Psoas muscle (tissue), 8 donors: Measurements from ENCODE around the gene HAUS8. TPM values are rescaled to one million over a fixed set of nuclear protein-coding genes. Genes with fewer than 3 reads are reported as not detected.

Experiments used
- ATAC-seq, 4 donors: fragments of 200-7000 bp; cut with Tn5 transposase; one replicate each; pipeline ENCODE4 v1.9.1; 2020; ENCODE audit warnings: moderate library complexity in 3 of 4, mild to moderate bottlenecking in 2 of 4
- DNase-seq, 2 donors: peaks; one replicate each; pipeline ENCODE4 v3.0.0-alpha.2; 2020
- H3K27ac ChIP-seq: fragments of 200-600 bp; one replicate; pipeline ENCODE4 v1.8.0; 2022
- H3K27me3 ChIP-seq, 3 donors: fragments of 200-600 bp in 1 of 3; one replicate each; pipeline versions ENCODE4 v1.6.1 to v1.8.0; 2013 to 2022; ENCODE audit warnings: low read length in 2 of 3, mild to moderate bottlenecking in 2 of 3, moderate library complexity in 1 of 3; ENCODE audit not compliant: insufficient read depth in 3 of 3
- H3K36me3 ChIP-seq, 2 donors: fragments of 200-600 bp in 1 of 2; one replicate each; pipeline versions ENCODE4 v1.6.1 to v1.8.0; 2013 to 2022; ENCODE audit warnings: low read depth in 1 of 2, mild to moderate bottlenecking in 1 of 2, moderate library complexity in 1 of 2; ENCODE audit not compliant: insufficient read depth in 1 of 2
- H3K4me1 ChIP-seq: fragments of 200-600 bp; one replicate; pipeline ENCODE4 v1.8.0; 2022
- H3K4me3 ChIP-seq: fragments of 200-600 bp; one replicate; pipeline ENCODE4 v1.8.0; 2022; ENCODE audit warnings: mild to moderate bottlenecking
- H3K9me3 ChIP-seq: fragments of 200-600 bp; one replicate; pipeline ENCODE4 v1.8.0; 2022
- CTCF ChIP-seq: fragments of 200-600 bp; IDR thresholded peaks from one replicate; pipeline ENCODE4 v1.8.0; 2022; ENCODE audit warnings: antibody characterized with exemption
- WGBS, 3 donors: extraction: QIAGEN DNeasy Blood & Tissue Kit; methylation state at CpG; one replicate each; pipeline versions ENCODE4 v1.1.6 to v1.1.7; 2013; 5-methylcytosine and 5-hydroxymethylcytosine counted together
- intact Hi-C, 2 donors: fragments of 100-400 bp; cut with DNase I; formaldehyde crosslinking; loops; one replicate each; pipeline versions ENCODE4 v1.11.0 to v1.14.2; 2022
- polyA plus RNA-seq, 3 donors: library from polyadenylated mRNA; stranded (reverse); fragments of 200-250 nt; gene quantifications; one replicate each; pipeline ENCODE4 v1.2.3, GENCODE V29; 2013
- total RNA-seq, 4 donors: library from RNA; stranded (reverse); fragmentation: NEBNext Ultra II Directional in 2 of 4; extraction: Animal tissue kit (Norgen Biotek cat#: 25700) in 2 of 4; gene quantifications; one replicate each; pipeline versions ENCODE4 v1.2.1 to v1.2.4, GENCODE V29; 2021 to 2023
- donor health status: healthy with polysubstance abuse.
- donor health status: DM: no; HTN: no; CAD: no; lungs with moderate emphysema.
- donor health status: Bipolar disorder and iron deficiency.
- donor health status: healthy.
- donor health status: DM: yes; HTN: yes; CAD: no.
- donor health status: DM: no; HTN: no; CAD: no.
- donor health status: DM: no; HTN: no; CAD: no.
- donor health status: DM: yes; HTN: yes; CAD: no.

The HAUS8 gene
- total and polyA plus RNA-seq, 7 donors, result 1.8 to 5.9 (median 4.2) TPM

- H3K4me1 ChIP-seq, result no peaks in the 10 kb centered on the region
- WGBS, 3 donors, result 64 to 77% (median 65%) methylated on average over 6 of the region's 6 CpGs
- no peak overlapping the region for H3K4me3 ChIP-seq
- intact Hi-C loops, result no loop called here
- H3K27me3 ChIP-seq, result peaks cover 0 to 25% (median 15%) of the 10 kb centered on the region in 3 donors
- no peaks in the 10 kb centered on the region for H3K9me3 ChIP-seq
- DNase-seq (no peak), ATAC-seq (no peak)
- H3K36me3 ChIP-seq, result no peaks in the 10 kb centered on the region
- no peak for TF ChIP-seq CTCF
- H3K27ac ChIP-seq, result no peak overlapping the region
Observed at GRCh38 chr19:17031741-17032140, 43.5 kb downstream of the HAUS8 start.

DNA sequence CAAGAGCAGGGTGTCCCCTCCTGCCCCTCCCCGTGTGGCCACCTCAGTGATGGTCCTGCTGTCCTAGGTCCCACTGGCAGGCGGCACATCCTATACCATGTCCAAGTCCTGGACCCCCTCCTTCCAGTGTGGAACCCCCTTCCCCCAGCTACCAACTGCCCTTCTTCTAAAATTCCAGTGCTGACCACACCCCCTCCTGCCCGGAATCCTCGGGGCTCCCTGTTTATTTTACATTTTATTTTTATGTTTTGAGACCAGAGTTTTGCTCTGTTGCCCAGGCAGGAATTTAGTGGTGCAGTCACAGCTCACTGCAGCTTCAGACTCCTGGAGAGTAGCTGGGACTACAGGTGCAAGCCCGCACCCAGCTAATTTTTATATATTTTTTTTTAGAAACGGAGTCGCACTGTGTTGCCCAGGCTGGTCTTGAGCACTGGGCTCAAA lies 47.7 kb downstream of the HAUS8 start:
- Histone ChIP-seq H3K4me3 (no peak overlapping the region), H3K9me3 (peaks cover 12% of the 10 kb centered on the region), H3K27ac (no peak overlapping the region), H3K27me3 (peaks cover 0 to 58% (median 25%) of the 10 kb centered on the region in 3 donors), H3K36me3 (no peaks in the 10 kb centered on the region), H3K4me1 (no peaks in the 10 kb centered on the region)
- no peak for TF ChIP-seq CTCF
- no peak for ATAC-seq
- intact Hi-C loops, result no loop called here
- DNase-seq, result no peak
- WGBS, 3 donors, result 48 to 59% (median 51%) methylated on average over 6 to 7 of the region's 7 CpGs

- H3K4me3 ChIP-seq, result peak within 1 kb of the TSS; percentile 39
- WGBS, 3 donors, result 1 to 13% (median 3%) methylated on average over 20 to 61 of the region's 67 CpGs
- DNase-seq, result no peak
Observed at GRCh38 chr19:17026706-17027534, 48.3 kb downstream of the HAUS8 start, which contains the start of gene CPAMD8. TSS of gene CPAMD8 (minus strand) at chr19:17026810. CDS start at chr19:17026642, 168 bp downstream.

DNA sequence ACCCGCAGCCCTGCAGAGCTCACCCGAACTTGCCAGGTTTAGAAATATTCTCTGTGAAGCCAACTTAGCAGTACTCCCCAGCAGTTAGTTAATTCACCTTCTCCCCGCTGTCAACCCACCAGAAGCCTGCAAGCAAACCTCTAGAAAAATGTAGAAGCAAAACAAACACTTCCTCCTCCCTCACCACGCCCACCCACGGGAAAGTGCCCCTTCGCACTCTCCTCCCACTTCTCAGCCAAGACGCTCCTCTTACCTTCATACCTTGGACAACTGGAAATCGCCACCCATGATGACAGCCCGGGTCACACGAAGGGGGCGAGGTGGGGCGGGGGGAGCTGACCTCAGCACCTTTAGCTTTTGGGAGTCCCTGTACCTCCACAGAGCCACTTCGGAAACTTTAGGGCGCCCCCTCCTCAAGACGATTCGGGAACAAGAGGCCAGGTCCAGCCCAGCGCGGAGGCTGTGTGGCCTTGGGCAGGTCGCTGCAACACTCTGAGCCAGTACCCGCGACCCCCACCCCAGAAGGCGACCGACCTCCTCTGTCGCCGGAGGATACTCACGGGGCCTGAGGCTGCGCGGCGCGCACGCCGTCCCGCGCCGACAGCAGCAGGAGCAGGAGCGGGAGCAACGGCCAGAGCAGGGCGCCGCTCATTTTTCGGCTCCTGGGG lies 49.1 kb downstream of the HAUS8 start:
- no peaks in the 10 kb centered on the region for H3K36me3 ChIP-seq
- peaks cover 0 to 58% (median 25%) of the 10 kb centered on the region in 3 donors for H3K27me3 ChIP-seq
- H3K4me1 ChIP-seq, result no peaks in the 10 kb centered on the region
- no peak for ATAC-seq
- TF ChIP-seq CTCF, result no peak
- no peak for DNase-seq
- intact Hi-C loops, result no loop called here
- 1% methylated on average over 36 to 40 of the region's 40 CpGs for WGBS, 3 donors
- no peak overlapping the region for H3K27ac ChIP-seq
- H3K4me3 ChIP-seq, result peak overlapping the region; percentile 39
- H3K9me3 ChIP-seq, result peaks cover 12% of the 10 kb centered on the region

More at GRCh38 chr19:17026706-17027534, 48.3 kb downstream of the HAUS8 start, which contains the start of gene CPAMD8:
- Histone ChIP-seq H3K36me3 (no peaks in the 10 kb centered on the region), H3K9me3 (peaks cover 12% of the 10 kb centered on the region), H3K4me1 (no peaks in the 10 kb centered on the region), H3K27ac (no peak within 1 kb of the TSS), H3K27me3 (peaks cover 0 to 58% (median 25%) of the 10 kb centered on the region in 3 donors)
- no peak for TF ChIP-seq CTCF
- intact Hi-C loops, result no loop called here
- ATAC-seq, result no peak
